OCI-LY3 (cell line): ENCODE data around the gene FUT8.

Experiments
- H2AFZ ChIP-seq: fragments of 200-600, 300-600 bp; shearing (Covaris generic); 2 replicates; pipeline ENCODE4 v1.6.0; 2014; ENCODE audit warnings: antibody characterized with exemption, low read depth, low read length
- H3K27ac ChIP-seq: fragments of 200-600, 300-600 bp; sonication (generic); 2 replicates; pipeline ENCODE4 v1.5.1; 2014; ENCODE audit warnings: mild to moderate bottlenecking, low read length, moderate library complexity, mixed read lengths
- H3K27me3 ChIP-seq: fragments of 200-600, 300-600 bp; sonication (generic); 2 replicates; pipeline ENCODE4 v1.6.1; 2014; ENCODE audit warnings: low read depth, low read length, mixed read lengths
- H3K36me3 ChIP-seq: fragments of 200-600, 300-600 bp; sonication (generic); replicated peaks from 2 replicates; pipeline ENCODE3; 2014; ENCODE audit warnings: low read depth, low read length, mixed read lengths
- H3K4me1 ChIP-seq: fragments of 300-600, 200-600 bp; sonication (generic); 2 replicates; pipeline ENCODE4 v1.6.1; 2014; ENCODE audit warnings: low read length, mixed read lengths
- H3K4me2 ChIP-seq: fragments of 200-600, 300-600 bp; sonication (generic); 2 replicates; pipeline ENCODE4 v1.6.1; 2014; ENCODE audit warnings: low read length, mixed read lengths
- H3K4me3 ChIP-seq: fragments of 300-600, 200-600 bp; sonication (generic); 2 replicates; pipeline ENCODE4 v1.5.1; 2014; ENCODE audit warnings: antibody characterized with exemption, mild to moderate bottlenecking, low read length, moderate library complexity
- H3K79me2 ChIP-seq: fragments of 300-600, 200-600 bp; shearing (Covaris generic); 2 replicates; pipeline ENCODE4 v1.6.1; 2014; ENCODE audit warnings: mild to moderate bottlenecking, low read length, mixed read lengths
- H3K9ac ChIP-seq: fragments of 300-600, 200-600 bp; shearing (Covaris generic); 2 replicates; pipeline ENCODE4 v1.6.0; 2014; ENCODE audit warnings: mild to moderate bottlenecking, low read length, moderate library complexity
- H3K9me3 ChIP-seq: fragments of 200-600, 300-600 bp; shearing (Covaris generic); 2 replicates; pipeline ENCODE4 v1.6.1; 2014; ENCODE audit warnings: low read length, mixed read lengths; ENCODE audit not compliant: insufficient read depth
- H4K20me1 ChIP-seq: fragments of 200-600, 300-600 bp; sonication (generic); 2 replicates; pipeline ENCODE4 v1.6.1; 2016; ENCODE audit warnings: low read length, mixed read lengths; ENCODE audit not compliant: insufficient read depth
- EZH2phosphoT487 ChIP-seq: fragments of 200-600 bp; shearing (Covaris generic); IDR thresholded peaks from 2 replicates; pipeline ENCODE4 v1.6.1; 2018; ENCODE audit warnings: antibody characterized with exemption, mixed run types, low read depth
- TF ChIP-seq, protein P1 (sequence below): fragments of 200-600, 300-600 bp; sonication (generic); IDR thresholded peaks from 2 replicates; pipeline ENCODE4 v1.5.1; 2014; ENCODE audit warnings: antibody characterized with exemption, low read length, low read depth

The FUT8 gene

GRCh38 chr14:65470404-65470880, 57.9 kb downstream of the FUT8 start:
- TF ChIP-seq EZH2phosphoT487, result no peak
- TF ChIP-seq, protein P1, sequence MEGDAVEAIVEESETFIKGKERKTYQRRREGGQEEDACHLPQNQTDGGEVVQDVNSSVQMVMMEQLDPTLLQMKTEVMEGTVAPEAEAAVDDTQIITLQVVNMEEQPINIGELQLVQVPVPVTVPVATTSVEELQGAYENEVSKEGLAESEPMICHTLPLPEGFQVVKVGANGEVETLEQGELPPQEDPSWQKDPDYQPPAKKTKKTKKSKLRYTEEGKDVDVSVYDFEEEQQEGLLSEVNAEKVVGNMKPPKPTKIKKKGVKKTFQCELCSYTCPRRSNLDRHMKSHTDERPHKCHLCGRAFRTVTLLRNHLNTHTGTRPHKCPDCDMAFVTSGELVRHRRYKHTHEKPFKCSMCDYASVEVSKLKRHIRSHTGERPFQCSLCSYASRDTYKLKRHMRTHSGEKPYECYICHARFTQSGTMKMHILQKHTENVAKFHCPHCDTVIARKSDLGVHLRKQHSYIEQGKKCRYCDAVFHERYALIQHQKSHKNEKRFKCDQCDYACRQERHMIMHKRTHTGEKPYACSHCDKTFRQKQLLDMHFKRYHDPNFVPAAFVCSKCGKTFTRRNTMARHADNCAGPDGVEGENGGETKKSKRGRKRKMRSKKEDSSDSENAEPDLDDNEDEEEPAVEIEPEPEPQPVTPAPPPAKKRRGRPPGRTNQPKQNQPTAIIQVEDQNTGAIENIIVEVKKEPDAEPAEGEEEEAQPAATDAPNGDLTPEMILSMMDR, result no peak
- Histone ChIP-seq H3K9ac (peak overlapping the region; percentile 45; the same call in 1 of the 2 replicates), H3K4me1 (peaks cover 34% of the 10 kb centered on the region), H3K4me3 (peak overlapping the region; percentile 53), H3K27ac (peak overlapping the region; percentile 63; the same call in 1 of the 2 replicates), H3K4me2 (peak overlapping the region; percentile 77), H4K20me1 (no peaks in the 10 kb centered on the region), H3K79me2 (no peaks in the 10 kb centered on the region), H3K27me3 (peaks cover 10% of the 10 kb centered on the region), H3K9me3 (no peaks in the 10 kb centered on the region), H3K36me3 (no peaks in the 10 kb centered on the region), H2AFZ (no peak overlapping the region)

DNA sequence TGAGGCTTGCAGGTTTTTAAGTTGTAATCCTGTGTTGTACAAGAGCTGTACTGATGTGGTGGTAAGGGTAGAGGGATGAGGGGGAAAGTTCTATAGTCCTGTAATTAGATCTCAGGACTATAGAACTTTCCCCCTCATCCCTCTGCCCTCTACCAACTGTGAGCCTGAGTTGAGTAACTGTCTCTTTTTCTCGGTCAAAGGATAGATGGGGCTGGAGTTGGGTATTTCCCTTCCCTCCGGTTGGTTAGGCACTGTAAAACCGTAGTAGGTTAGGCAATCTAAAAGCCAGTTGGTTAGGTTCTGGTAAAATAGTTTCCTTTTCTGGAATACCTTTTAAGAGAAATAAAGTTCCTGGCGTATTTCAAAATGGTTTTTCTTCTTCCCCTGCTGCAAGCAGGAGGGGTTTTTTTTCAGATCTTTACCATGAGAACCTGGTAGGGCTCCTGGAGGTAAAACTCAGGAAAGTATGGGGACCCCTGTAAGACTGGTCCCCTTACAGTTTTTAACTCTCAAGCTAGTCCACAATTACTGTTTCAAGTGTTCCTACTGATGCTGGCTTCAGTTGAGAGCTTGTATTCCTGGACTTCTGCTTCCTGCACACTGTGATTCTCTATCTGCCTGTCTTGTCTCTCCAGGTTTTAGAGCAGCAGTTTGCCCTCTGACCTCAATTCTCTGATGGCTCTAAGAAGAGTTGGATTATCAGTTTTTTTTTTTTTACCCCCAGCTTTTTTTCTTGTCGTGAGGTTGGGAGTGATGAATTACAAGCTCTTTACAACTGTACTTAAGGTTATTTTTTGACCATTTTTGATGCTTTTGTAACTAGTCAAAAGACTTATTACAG, 58.7 kb downstream of the FUT8 start:
- H3K4me1 ChIP-seq, result peaks cover 42% of the 10 kb centered on the region
- peak overlapping the region; percentile 63 for H3K27ac ChIP-seq
- no peaks in the 10 kb centered on the region for H4K20me1 ChIP-seq
- H3K4me3 ChIP-seq, result peak overlapping the region; percentile 53
- H3K9me3 ChIP-seq, result no peaks in the 10 kb centered on the region
- H3K4me2 ChIP-seq, result peak overlapping the region; percentile 77
- H3K9ac ChIP-seq, result peak overlapping the region; percentile 45; the same call in 1 of the 2 replicates
- no peak for TF ChIP-seq EZH2phosphoT487
- TF ChIP-seq, protein P1, result no peak
- H3K27me3 ChIP-seq, result peaks cover 10% of the 10 kb centered on the region
- no peak overlapping the region for H2AFZ ChIP-seq
- no peaks in the 10 kb centered on the region for H3K36me3 ChIP-seq
- no peaks in the 10 kb centered on the region for H3K79me2 ChIP-seq

DNA sequence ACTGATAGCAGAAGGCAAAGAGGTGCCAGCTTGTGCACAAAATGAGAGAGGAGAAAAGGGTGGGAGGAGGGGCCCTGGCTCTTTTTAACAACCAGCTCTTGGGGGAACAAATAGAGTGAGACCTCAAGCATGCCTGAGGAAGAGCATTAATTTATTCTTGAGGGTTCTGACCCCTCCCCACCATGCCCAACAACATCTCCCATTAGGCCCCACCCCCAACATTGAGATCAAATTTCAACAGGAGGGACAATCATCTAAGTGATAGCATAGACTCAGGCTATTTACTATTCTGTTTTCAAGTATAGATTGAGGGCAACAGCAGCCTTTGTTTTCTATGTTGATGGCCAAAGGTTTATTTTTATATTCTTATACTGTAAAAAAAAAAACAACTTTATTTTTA, 59.7 kb downstream of the FUT8 start:
- 0 out of 2 replicates have a peak overlapping the region, but pooled peaks have one; percentile 77 for H3K4me2 ChIP-seq
- no peaks in the 10 kb centered on the region for H4K20me1 ChIP-seq
- H3K36me3 ChIP-seq, result no peaks in the 10 kb centered on the region
- H2AFZ ChIP-seq, result no peak overlapping the region
- H3K27me3 ChIP-seq, result peaks cover 10% of the 10 kb centered on the region
- no peak overlapping the region for H3K4me3 ChIP-seq
- H3K9me3 ChIP-seq, result no peaks in the 10 kb centered on the region
- no peak overlapping the region for H3K27ac ChIP-seq
- no peak overlapping the region for H3K9ac ChIP-seq
- no peaks in the 10 kb centered on the region for H3K79me2 ChIP-seq
- H3K4me1 ChIP-seq, result peaks cover 50% of the 10 kb centered on the region
- TF ChIP-seq, protein P1, result no peak
- no peak for TF ChIP-seq EZH2phosphoT487

- H3K36me3 ChIP-seq, result no peaks in the 10 kb centered on the region
- H3K4me3 ChIP-seq, result peak overlapping the region; percentile 25
- H3K4me1 ChIP-seq, result peaks cover 56% of the 10 kb centered on the region
- H3K79me2 ChIP-seq, result no peaks in the 10 kb centered on the region
- peak overlapping the region; percentile 59 for H3K4me2 ChIP-seq
- H3K27me3 ChIP-seq, result peaks cover 32% of the 10 kb centered on the region
- H3K9me3 ChIP-seq, result no peaks in the 10 kb centered on the region
- no peaks in the 10 kb centered on the region for H4K20me1 ChIP-seq
- peak overlapping the region; percentile 5; the same call in 1 of the 2 replicates for H3K9ac ChIP-seq
- H2AFZ ChIP-seq, result no peak overlapping the region
- peak overlapping the region; percentile 58 for H3K27ac ChIP-seq
- TF ChIP-seq EZH2phosphoT487, result no peak; the same call in 1 of the 2 replicates
- TF ChIP-seq, protein P1, result 0 out of 2 replicates have a peak, but pooled peaks have one; percentile 20
These were observed 63.9 kb downstream of the FUT8 start for GRCh38 chr14:65476273-65476941.
